SH-SY5Y (cell line): Measurements from ENCODE around the gene SLC1A4.

ENCODE experiments used
- GATA2 ChIP-seq: IDR thresholded peaks from 2 replicates; pipeline ENCODE4 v1.6.1; 2011; ENCODE audit warnings: mild to moderate bottlenecking, low read depth, low read length
- GATA3 ChIP-seq: IDR thresholded peaks from 2 replicates; pipeline ENCODE4 v1.6.1; 2011; ENCODE audit warnings: low read depth, mild to moderate bottlenecking, low read length, moderate library complexity

GRCh38 chr2:65030476-65031332, 41.5 kb downstream of the SLC1A4 start:
- TF ChIP-seq GATA3 (no peak), GATA2 (no peak)
